ENCODE data around the gene HMX2. TPM values are rescaled to one million over a fixed set of nuclear protein-coding genes. Genes with fewer than 3 reads are reported as not detected.

HMX2 gene
- total RNA-seq, 1 experiment from 2014 or later: not detected

- no peak for DNase-seq (ENCODE audit: low read depth, low spot score)
- H3K36me3 ChIP-seq (ENCODE audit: control insufficient read depth in 1 of 2, insufficient read depth in 2 of 2, low read length in 2 of 2): no peaks in the 10 kb centered on the region
- no peaks in the 10 kb centered on the region for H4K20me1 ChIP-seq (ENCODE audit: insufficient read depth)
- intact Hi-C loops (cut with micrococcal nuclease): no loop called here
- ChIA-PET CTCF (no interaction called here), POLR2A (no interaction called here), RAD21 (ENCODE audit: low non-redundant PET in 1 of 2, low total read pairs in 2 of 2, uncharacterized antibody in 2 of 2, unreplicated experiment in 2 of 2) (no interaction called here)
- H3K27me3 ChIP-seq (ENCODE audit: insufficient read depth, low read length): no peaks in the 10 kb centered on the region
- no TSS peak for BruUV-seq (replicated peaks)
- no peak for ATAC-seq
- H3K9ac ChIP-seq (ENCODE audit: low read length): no peak overlapping the region
- no peak overlapping the region for H3K4me3 ChIP-seq (replicated peaks in 1 of 2; ENCODE audit: low read depth in 1 of 2, low read length in 2 of 2)
- H3K79me2 ChIP-seq (ENCODE audit: insufficient read depth, low read length): no peaks in the 10 kb centered on the region
- H3K27ac ChIP-seq (ENCODE audit: low read depth, low read length): no peak overlapping the region
- no peak for TF ChIP-seq ZNF274 (IDR thresholded peaks at IDR 0.05; ENCODE audit: low read depth, low read length)
- TF ChIP-seq REST (IDR thresholded peaks at IDR 0.05; ENCODE audit: low read depth): no peak
- no peak for TF ChIP-seq TCF7L2 (IDR thresholded peaks at IDR 0.05; ENCODE audit: borderline replicate concordance, extremely low read depth, insufficient read depth, insufficient read length)
- no peak for TF ChIP-seq POLR2A (IDR thresholded peaks at IDR 0.05; ENCODE audit: borderline replicate concordance, extremely low read depth, insufficient read depth, insufficient read length)
- TF ChIP-seq, protein P1, sequence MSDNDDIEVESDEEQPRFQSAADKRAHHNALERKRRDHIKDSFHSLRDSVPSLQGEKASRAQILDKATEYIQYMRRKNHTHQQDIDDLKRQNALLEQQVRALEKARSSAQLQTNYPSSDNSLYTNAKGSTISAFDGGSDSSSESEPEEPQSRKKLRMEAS (IDR thresholded peaks at IDR 0.05): no peak
- no peak for TF ChIP-seq EZH2phosphoT487 (IDR thresholded peaks at IDR 0.05; ENCODE audit: borderline replicate concordance)
- no peak for TF ChIP-seq ZFX (IDR thresholded peaks at IDR 0.05)
- no peak for TF ChIP-seq CEBPB (IDR thresholded peaks at IDR 0.05; ENCODE audit: low read depth)
- no peak for TF ChIP-seq ELF1 (IDR thresholded peaks at IDR 0.05; ENCODE audit: borderline replicate concordance, low read depth)
- TF ChIP-seq JUND (IDR thresholded peaks at IDR 0.05): no peak
- TF ChIP-seq CBX3 (IDR thresholded peaks at IDR 0.05; ENCODE audit: low read depth): no peak
- TF ChIP-seq, protein P2, sequence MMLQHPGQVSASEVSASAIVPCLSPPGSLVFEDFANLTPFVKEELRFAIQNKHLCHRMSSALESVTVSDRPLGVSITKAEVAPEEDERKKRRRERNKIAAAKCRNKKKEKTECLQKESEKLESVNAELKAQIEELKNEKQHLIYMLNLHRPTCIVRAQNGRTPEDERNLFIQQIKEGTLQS (IDR thresholded peaks at IDR 0.05): no peak
- no peak for TF ChIP-seq SP1 (IDR thresholded peaks at IDR 0.05; ENCODE audit: low read depth)
- H3K4me2 ChIP-seq (ENCODE audit: low read length): no peak overlapping the region
- peaks cover 5 to 8% of the 10 kb centered on the region in 2 experiments; a peak in 1 of 4 replicates for H3K4me1 ChIP-seq (ENCODE audit: control insufficient read depth in 1 of 2, insufficient read depth in 2 of 2, low read length in 2 of 2)
- no peak overlapping the region for H2AFZ ChIP-seq (ENCODE audit: low read depth, low read length, poor library complexity, severe bottlenecking)
- H3K9me3 ChIP-seq (ENCODE audit: control insufficient read depth in 1 of 2, insufficient read depth in 1 of 2, low read depth in 1 of 2, low read length in 2 of 2): no peaks in the 10 kb centered on the region
- H3K9me2 ChIP-seq (ENCODE audit: insufficient read depth): no peaks in the 10 kb centered on the region
These were observed 5.9 kb upstream of the HMX2 start for GRCh38 chr10:123141791-123142700.
